ENCODE results near the gene TTLL8.

Gene TTLL8

DNA sequence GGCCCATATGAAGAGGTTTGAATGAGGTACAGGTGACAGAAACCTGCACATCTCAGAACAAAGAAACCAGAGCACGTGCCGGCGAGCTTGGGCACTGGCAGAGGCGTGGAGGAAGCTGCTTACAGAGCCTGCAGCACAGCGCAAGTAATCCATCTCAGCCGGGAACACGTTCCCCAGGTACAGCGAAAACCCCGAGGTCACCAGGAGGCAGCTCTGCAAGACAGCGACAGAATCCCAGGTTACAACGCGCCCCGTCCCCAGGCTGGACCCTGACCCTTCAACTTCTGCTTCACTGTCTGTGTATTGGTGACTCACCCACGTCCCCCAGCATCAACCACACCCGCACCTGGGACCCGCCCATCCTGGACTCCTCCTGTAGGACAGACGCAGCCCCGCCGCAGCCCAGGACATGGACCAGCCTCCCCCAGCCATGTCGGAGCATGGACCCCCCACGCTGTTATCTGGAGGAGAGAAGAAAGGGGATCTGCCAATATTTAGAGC, 24.9 kb upstream of the TTLL8 start:
- no peak for DNase-seq

- no peak for DNase-seq
These were observed 24.2 kb upstream of the TTLL8 start for GRCh38 chr22:50082197-50082715.

DNA sequence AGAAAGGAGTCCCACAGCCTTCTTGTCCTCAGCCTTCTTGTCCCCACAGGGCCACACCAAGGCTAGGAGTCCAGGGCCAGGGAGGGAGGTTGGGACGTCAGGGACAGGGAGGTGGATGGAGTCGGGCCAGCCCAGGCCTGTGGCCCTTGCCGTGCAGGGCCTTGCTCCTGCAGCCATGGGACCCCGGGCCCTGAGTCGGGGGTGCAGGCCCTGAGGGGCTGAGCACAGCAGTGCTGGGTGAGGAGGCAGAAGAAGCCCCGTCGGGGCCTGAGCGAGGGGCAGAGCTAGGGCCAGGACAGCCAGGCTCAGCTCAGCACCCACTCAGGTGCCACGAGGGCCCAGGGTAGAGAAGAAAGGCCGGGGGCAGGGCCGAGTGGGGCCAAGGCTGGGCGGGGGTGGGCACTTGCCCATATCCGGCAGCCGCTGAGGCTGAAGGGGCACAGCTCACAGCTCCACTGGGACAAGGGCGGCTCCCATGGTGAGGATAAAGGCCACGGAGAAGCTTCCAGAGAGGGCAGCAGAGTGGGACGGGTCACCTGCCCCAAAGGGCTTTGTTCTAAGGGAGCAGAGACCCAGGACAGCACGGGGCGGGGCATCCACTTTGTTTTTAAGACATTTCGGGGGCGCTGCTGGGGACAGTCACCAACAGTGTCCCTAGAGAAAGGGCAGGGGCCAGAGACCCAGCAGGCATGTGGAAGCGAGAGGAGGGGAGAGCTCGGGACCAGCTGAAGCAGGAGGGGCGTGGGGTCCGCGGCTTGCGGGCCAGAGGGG, 23.5 kb upstream of the TTLL8 start:
- DNase-seq, result no peak

DNA sequence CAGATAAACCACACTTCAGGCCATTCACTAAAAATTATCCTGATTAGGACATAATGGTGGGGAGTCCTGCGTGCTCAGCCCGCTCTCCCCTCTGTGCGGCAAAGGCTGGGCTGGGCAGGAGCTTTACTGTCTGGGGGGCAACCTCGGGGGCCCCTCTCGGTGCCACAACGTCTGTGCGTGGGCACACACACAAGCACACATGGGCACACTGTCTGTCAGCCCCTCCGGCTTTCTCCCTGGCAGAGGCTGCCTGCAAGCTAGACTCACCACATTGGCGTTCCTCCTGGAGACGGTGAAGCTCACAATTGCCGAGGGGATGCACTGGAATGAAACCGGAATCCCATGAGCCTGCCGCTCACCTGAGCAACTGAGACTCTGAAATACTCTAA, 22.0 kb upstream of the TTLL8 start:
- DNase-seq, result no peak

DNA sequence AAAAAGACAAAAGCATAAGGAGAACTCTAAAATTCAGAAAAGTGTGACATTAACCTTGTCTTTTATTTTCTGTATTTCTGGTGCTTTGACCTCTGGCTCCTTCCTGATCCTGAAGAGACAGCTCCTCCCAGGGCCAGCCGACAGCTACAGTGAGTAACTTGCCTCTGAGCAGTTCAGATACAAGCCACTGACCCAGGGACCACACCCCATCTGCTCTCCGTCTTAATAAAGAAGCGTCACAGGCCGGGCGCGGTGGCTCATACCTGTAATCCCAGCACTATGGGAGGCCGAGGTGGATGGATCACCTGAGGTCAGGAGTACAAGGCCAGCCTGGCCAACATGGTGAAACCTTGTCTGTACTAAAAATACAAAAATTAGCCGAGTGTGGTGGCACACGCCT, 20.7 kb upstream of the TTLL8 start:
- DNase-seq, result no peak

DNA sequence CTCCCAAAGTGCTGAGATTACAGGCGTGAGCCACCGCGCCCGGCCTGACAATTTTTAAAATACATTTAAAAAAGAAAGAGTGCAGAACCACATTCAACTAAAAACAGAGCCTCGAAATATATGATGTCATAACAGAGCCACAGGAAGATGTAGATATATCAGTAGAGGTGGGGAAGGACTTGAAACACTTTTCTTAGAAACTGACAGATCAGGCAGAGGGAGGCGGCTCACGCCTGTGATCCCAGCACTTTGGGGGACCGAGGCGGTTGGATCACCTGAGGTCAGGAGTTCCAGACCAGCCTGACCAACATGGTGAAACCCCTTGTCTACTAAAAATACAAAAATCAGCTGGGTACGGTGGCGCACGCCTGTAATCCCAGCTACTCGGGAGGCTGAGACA, 20.1 kb upstream of the TTLL8 start:
- no peak for DNase-seq

- DNase-seq, result no peak
These were observed 18.8 kb upstream of the TTLL8 start for GRCh38 chr22:50076646-50077535.

DNA sequence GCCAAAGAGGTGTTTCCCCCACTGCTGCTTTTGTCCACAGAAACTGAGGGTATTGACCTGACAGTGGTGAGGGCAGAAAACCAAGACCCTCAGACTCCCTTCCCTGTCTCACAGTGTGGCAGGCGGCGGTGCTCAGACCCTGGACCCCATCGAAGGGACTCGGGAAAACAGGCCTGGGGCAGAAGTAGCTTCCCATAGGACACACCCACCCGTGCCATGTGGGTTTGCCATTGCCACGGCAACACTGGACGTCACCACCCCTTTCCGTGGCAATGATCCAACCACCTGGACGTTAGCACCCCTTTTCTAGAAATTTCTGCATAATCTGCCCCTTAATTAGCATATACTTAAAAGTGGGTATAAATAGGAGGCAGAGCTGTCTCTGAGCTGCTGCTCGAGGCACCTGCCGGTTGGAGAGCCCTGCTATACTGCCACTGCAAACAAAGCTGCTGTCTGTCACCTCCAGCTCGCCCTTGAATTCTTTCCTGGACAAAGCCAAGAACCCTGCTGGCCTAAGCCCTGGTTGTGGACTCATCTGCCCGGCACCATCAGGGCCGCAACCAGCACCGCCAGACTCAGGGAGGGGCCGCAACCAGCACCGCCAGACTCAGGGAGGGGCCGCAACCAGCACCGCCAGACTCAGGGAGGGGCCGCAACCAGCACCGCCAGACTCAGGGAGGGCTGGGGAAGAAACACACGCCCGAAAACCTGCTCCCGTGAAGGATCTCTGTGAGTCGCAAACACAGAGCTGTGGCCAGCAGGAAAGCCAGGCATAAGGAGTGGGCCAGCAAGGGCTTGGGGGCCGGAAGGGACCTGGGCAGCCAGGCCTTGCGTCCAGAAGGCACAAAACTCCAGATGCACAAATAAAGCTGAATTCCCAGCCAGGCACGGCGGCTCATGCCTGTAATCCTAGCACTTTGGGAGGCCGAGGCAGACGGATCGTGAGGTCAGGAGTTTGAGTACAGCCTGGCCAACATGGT, 16.7 kb upstream of the TTLL8 start:
- DNase-seq, result no peak

DNA sequence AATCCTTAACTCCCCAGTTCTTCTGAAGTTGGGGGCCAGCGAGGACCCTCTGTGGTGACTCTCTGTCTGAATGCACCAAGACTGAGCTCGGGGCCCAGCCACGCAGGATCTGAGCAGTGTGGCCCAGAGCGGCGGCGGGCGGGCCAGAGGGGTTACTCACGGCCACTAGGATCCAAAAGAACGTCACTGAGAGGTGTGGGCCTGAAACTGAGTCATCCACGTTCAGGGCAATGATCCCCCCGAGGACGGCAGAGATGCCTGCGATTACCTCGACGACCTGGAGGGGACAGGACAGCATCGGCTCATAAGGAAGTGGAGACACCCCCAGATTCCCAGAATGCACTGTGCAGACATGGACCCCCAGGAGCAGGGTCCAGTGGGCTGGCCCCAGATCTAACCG, 16.0 kb upstream of the TTLL8 start:
- DNase-seq, result no peak

- no peak for DNase-seq
These were observed 14.8 kb upstream of the TTLL8 start for GRCh38 chr22:50072714-50073538.

GRCh38 chr22:50072167-50072555, 14.1 kb upstream of the TTLL8 start:
- DNase-seq, result no peak

- DNase-seq, result no peak
These were observed 13.5 kb upstream of the TTLL8 start for GRCh38 chr22:50071432-50072166.

- no peak for DNase-seq
These were observed 12.3 kb upstream of the TTLL8 start for GRCh38 chr22:50070366-50070765.

DNA sequence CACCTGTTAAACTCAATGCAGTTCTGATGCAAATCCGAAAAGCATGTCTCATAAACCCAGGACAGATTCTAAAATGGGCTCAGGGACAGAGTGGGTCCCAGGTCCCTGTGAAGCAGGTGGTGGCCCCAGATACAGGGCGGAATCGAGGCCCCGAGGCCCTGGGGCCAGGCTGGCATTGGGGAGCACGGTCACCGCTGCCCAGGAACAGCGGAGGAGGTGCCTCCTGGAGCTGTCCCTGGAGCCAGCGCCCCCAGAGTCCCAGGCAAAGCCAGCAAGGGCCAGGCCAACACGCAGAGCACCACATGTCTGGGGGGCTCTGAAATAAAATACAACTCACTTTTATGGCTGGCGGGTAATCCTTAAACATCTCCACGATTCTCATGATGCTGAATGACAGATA, 10.0 kb upstream of the TTLL8 start:
- DNase-seq, result no peak

DNA sequence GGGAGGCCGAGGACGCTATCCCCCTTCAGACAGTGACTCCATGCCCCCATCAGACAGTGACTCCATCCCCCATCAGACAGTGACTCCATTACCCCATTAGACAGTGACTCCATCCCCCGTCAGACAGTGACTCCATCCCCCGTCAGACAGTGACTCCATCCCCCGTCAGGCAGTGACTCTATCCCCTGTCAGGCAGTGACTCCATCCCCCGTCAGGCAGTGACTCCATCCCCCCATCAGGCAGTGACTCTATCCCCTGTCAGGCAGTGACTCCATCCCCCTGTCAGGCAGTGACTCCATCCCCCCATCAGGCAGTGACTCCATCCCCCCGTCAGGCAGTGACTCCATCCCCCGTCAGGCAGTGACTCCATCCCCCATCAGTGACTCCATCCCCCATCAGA, 9.1 kb upstream of the TTLL8 start:
- no peak for DNase-seq

- DNase-seq, result no peak
These were observed 6.4 kb upstream of the TTLL8 start for GRCh38 chr22:50064453-50064852.

GRCh38 chr22:50063589-50064393, 5.7 kb upstream of the TTLL8 start:
- no peak for DNase-seq

DNA sequence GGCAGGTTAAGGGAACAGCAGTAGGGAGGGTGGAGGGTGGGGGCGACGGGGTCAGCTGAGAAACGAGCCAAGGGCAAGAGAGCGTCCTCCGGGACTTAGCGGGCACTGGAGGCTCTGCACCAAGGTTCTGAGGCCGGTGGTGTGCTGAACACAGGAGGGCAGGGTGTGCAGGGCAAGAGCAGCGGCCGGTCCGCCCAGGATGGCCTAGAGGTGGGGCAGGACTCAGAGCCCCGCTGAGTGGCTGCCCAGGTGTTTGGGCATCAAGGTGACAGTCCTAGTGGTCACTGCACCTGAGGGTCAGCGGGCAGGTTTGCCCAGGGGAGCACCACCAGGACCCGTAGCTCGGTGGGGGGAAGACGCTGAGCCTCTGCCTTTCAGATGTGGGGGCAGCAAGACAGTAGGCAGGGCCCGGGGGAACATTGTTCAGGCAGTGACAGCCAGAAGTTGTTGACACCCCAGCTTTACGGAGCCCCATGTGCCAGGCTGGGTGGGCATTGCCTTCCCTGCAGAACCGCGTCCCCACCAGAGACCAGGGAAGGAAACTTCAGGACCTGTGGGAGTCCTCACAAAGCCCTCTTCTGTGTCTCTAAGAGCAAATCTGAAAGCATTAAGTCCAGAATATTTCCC, 4.5 kb upstream of the TTLL8 start:
- DNase-seq, result no peak

DNA sequence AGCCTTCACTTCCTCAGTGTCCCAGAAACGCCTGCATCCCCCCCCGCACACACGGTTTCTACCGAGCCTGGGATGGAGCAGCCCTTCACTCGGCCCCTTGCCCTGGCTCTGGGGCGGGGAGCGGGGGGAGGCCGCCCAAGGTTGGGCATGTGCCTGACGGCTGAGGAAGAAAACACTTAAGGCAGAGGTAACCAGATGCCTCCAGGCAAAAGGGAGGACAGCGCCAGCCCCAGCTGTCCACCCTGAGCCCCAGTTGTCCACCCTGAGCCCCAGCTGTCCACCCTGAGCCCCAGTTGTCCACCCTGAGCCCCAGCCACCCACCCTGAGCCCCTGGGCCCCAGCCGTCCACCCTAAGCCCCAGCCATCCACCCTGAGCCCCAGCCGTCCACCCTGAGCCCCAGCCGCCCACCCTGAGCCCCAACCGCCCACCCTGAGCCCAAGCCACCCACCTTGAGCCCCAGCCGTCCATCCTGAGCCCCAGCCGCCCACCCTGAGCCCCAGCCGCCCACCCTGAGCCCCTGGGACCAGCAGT, 3.8 kb upstream of the TTLL8 start:
- DNase-seq, result no peak
